Epidermal melanocyte (primary cell): ENCODE results near the gene LRRK1.
"Not testable (repeated sequence)": the region's sequence is repeated elsewhere in the genome, so short reads cannot be mapped to it uniquely, and the experiment has no call there.

Experiments
- DNase-seq: peaks from one replicate; pipeline ENCODE4 v3.0.0; 2011; ENCODE audit warnings: low spot score; ENCODE audit not compliant: insufficient read length

The LRRK1 gene

DNA sequence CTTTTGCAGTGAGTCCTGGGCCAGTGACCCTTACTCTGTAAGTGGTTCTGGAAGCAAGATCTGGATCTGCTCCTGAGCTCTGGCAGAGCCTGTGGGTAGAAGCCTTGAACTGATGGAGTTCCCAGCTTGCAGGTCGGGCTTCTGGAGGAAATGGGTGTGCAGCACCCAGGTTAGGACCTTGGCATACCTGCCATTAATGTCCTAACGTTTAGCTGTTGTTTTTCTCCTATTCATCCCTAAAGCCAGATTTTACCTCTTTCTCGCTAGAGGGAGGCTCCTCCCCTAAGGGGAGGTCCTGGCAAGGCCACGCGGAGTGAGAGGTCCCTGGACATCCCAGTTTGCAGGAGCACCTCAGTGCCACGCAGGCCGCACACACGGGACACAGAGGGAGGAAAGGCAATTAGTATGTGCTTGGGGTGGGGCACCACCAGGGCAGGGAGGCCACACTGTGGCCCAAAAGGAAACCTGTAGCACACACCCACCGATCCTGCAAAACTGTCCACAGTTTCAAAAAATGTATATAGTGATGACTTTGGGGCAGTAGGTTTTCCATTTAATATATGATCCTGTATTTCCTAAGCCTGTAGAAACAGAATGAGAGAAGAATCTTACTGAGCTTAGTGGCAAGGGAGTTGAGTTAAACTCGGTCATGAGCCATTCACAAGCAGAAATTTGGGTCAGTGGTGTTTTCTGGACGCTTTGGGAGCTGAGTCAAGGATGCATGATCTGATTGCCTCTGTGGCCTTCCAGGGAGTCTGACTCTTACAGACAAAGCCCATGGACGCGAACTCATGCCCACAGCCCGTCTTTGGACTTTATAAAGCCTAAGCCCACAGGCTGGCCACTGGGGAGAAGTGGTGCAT lies 148.7 kb downstream of the LRRK1 start:
- no peak for DNase-seq

DNA sequence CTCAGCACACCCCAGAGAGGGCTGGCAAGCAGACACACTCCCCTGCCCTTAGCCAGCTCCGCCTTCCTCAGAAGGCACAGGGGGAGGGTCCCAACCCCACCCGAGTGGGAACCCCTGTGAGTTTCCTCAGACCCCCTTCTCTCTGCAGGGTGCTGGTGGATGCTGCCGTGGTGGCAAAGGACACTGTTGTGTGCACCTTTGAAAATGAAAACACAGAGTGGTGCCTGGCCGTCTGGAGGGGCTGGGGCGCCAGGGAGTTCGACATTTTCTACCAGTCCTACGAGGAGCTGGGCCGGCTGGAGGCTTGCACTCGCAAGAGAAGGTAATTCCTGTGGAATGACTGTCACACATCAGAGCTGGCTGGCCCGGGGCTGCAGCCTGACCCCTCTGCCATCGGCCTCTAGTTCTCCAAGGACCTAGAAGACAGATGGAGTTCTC lies 149.4 kb downstream of the LRRK1 start:
- no peak for DNase-seq

- DNase-seq, result peak; percentile 77
Measured at GRCh38 chr15:101068961-101069653, 149.9 kb downstream of the LRRK1 start.

DNA sequence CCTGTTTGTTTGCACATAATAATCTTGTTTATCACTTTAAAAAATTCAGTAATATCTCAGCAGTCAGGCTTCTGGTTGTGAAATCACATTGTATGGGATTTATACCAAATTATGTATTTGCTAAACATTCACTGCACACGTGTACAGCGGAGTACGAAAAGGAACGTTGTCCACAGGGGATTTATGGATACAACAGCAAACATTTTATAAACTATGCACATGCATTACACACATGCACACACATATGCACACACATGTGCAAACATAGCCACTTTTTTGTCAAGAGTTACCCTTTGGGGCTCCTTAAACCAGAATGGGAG lies 150.5 kb downstream of the LRRK1 start:
- DNase-seq, result no peak

- no peak for DNase-seq
Measured at GRCh38 chr15:101070024-101070423, 150.9 kb downstream of the LRRK1 start.

- DNase-seq, result peak; percentile 59
Measured at GRCh38 chr15:101070502-101071273, 151.5 kb downstream of the LRRK1 start.

GRCh38 chr15:101071651-101072050 lies 152.5 kb downstream of the LRRK1 start:
- DNase-seq, result no peak

- not testable (repeated sequence) for DNase-seq
Measured at GRCh38 chr15:101072235-101072634, 153.1 kb downstream of the LRRK1 start.

GRCh38 chr15:101077806-101078668 lies 158.9 kb downstream of the LRRK1 start:
- DNase-seq, result not testable (repeated sequence)

DNA sequence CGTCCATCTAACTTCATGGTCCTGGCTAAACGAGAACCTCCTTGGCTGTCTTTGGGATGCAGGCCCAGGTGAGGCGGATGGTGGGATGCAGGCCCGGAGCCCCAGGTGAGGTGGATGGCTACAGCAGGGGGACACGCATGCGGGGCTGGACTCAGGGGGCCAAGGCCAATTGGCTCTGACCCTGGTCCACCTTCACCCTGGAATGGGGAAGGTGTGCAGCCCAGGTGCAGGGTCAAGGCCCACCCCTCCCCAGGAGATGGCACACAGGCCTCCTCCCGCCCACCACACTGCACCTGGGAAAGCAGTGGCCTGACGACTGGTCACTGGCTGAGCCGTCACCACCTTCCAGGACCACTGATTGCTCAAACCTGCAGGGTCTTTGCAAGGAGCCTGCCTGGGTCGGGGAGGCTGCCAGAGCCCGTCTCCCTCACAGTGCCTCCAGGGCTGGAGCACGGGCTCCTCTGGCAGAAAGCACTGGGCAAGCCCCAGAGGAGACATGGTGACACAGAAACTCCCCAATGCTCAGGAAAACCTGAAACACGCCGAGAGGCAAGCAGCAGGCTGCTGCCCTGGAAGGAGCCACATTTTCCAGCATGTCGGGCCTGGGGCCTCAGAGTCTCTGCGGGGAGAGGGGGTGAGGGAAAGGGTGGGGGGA lies 159.6 kb downstream of the LRRK1 start:
- DNase-seq, result no peak

GRCh38 chr15:101081900-101082299 lies 162.7 kb downstream of the LRRK1 start:
- DNase-seq, result no peak

DNA sequence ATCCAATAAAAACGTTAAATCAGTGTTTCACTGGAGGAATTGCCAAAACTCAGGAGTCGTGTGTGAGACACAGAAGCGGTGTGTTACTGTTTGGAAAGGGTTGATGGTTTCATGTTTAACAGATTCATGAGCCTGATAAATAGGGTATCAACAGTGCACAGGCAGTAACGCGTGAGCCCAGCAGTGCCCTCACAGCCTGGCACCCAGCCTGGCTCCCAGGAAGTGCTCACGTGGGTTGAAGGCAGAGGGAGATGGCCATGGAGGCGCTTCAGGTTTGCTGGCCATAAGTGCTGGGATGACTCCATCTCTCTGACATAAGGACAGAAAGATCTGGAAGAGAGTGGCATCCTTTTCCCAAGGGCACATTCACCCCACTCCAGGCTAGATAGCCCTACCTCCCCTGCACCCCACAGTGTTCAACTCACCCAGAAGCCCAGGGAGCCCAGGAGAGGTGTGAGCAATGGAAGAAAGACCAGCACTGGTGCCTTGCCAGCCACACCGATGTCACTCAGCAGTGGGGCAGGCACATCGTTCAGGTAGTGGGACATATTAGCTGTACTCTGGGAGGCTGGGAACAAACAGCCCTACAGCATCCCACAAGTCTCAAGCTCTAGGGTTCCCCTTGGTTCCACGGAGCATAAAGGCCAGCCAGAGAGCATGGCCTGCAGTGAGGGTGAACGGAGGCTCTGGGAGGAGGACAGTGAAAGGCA lies 164.3 kb downstream of the LRRK1 start:
- DNase-seq, result no peak

DNA sequence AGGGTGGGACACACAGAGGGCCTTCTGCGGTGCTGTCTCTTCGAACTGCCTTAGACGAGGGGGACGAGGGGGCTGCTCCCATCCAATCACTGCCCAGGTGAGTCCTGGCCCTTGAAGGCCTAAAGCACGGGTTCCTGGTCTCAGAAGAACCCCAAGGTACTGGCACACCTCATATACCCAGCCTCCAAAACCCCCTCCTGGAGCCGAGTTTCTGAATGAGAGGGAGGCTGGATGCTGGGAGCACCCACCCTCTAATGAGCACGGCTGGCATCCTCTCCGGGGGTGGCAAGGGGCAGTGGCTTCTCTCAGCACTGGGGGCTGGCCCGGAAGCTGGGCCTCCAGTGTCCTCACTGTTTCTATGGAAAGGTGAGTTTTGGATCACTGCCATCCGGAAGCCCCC lies 165.6 kb downstream of the LRRK1 start:
- DNase-seq, result no peak

DNA sequence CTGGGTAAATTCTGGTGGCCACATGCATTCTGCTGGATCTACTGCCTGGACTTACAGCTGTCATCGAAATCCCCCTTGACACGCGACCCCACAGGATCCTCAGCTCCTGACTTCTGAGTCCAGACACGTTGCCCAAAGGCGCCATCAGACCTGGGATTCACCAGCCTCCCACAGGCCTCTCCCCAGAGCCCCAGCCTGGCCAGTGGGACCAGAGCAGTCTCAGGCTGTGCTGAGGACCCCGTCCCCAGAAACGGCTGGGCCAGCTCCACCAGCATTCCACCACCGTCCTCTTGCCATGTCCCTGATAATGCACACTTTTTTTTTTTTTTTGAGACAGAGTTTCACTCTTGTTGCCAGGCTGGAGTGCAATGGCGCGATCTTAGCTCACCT lies 166.1 kb downstream of the LRRK1 start:
- DNase-seq, result no peak

- no peak for DNase-seq
Measured at GRCh38 chr15:101086394-101087171, 167.4 kb downstream of the LRRK1 start.

DNA sequence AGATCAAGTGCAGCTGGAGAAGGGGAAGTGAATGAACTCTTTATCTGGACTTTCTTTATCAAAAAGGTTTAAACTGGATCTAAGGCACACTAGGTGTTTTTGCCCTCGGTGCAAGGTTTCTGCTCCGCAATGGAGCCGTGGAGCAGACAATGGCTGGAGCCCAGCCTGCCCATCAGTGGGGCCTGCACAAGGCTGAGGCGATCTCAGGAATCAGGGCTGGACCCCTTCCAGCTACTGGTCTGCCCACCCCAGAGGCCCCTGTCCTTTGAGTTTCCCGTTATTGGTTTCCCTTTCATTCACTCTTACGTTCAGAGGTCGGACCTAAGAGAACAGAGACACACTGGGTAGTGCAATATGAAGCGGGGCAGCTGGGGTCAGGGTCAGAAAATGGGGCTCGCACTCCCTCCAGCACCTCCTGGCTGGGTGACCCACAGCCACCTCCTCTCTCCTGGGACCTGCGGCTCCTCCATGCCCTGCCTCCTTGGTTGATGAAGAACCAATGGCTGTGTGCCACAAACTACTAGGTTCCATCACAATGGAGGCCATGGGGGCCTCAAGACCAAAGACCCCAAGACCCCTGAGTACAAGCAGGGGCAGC lies 168.1 kb downstream of the LRRK1 start:
- no peak for DNase-seq

DNA sequence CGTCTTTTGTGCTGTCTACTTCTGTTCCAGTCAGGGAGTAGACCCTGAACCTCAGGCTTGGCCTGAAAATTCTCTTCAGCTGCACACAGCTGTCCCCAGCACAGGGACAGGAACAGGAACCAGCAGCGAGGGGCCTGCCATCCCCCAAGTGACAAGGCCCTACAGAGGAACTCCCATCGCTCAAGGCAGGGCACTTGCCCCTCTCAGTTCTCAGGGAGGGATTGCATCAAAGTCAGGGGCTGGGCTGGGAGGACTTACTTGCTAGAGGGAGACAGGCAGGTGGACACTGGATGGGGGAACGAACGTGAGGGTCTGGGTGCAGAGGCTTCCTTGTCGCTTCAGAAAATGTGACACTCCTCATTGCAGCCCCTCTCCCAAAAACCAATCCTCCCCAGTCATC lies 169.1 kb downstream of the LRRK1 start:
- no peak for DNase-seq

- DNase-seq, result peak; percentile 61
Measured at GRCh38 chr15:101088788-101089578, 169.8 kb downstream of the LRRK1 start.
